Measurements from ENCODE around the gene SLC37A2.
"Not testable (repeated sequence)": the region's sequence is repeated elsewhere in the genome, so short reads cannot be mapped to it uniquely, and the experiment has no call there.

The SLC37A2 gene

DNA sequence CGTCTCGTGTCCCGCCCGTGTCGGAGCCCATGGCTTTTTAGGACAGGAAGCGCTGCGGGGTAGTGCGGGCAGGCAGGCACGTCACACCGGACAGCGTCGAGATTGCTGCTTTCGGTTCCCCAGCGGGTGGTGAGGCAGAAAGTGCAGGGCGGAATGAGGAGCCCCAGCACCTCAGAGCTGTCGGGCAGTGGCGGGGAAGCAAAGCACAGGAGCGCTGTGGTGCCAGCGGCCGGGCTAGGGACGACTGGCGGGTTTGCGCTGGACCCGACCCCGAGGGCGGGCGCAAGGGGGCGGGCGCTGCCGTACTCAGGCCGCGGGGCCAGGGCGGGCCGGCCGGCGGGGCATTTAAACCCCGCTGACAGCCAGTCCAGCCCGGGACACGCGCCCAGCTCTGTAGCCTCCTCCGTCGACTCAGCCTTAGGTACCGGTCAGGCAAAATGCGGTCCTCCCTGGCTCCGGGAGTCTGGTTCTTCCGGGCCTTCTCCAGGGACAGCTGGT lies at the start of gene SLC37A2:
Gene SLC37A2, plus strand, starts transcription at position 375 of the 498 bp plus-strand sequence. Its CDS starts 63 bp downstream, at position 438.
- no peak for DNase-seq

DNA sequence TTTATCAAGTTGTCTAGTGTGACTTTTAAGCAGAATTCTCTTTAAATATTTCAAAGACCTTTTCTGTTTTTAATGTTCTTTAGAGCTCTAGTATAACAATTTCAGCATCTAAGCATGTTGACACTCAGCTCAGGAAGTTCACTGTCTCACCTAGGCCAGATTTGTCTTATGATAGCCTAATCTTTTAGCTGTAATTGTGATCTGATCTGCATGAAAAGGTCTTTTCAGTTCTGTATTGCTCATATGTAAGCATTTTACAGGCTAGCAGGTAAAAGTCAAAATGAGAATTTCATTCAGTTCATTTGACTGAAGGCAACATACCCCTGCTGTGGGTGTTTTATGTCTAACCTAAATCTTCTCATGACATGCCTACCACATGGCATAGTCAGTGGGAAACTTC lies 46.7 kb upstream of the SLC37A2 start:
- no peak for DNase-seq

DNA sequence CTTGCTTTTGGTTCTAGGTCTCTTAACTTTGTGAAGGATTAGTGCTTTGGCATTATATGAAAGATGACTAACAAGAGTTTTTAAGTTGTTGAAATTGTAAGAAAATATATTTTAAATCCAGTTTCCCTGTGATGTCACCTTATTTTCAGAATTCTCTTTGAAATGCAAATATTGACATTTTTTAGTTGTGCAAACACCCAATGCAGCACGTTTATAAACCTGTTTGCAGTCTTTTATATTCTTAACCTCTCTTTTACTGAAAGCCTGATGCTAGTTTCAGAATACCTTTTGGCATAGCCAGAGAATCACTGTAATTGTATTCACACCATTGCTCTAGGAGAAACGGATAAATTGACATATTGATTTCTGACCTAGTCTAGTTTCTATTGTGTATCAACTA lies 42.8 kb upstream of the SLC37A2 start:
- no peak for DNase-seq

DNA sequence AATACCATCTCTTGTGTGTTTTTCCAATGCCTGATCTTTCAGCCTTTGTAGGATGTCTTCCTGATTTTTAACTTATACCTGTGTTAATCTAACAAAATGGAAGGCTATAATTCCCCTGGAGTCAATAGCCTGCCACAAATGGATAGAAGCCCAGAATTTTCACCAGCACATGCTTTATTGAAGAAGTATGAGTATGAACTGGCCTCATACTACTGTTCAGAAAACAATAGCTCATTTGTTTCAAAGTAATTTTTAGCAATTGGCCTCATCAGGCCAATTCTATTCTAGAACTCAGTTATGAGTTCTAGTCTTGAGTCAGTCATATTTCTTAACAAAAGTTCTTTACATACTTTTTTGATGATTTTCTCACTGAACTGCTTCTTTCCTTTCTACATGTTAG lies 40.6 kb upstream of the SLC37A2 start:
- DNase-seq: no peak

DNA sequence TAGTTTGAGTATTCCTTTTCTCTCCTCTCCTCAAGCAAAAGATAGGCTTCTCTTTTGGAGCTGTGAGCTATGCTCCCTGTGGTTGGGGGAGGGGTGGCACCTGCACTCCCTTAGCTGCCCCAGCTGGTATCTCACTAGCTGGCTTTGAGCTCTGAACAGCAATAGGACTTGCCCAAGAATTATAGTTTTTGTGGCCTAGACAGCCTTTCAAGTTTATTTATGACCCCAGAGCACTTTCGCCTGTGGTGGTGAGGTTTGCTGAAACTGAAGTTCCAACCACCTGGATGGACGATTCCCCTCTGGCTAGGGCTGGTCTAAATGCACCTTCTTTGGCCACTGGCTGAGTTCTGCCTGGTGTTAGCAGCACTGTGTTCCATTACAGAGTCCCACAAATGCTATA lies 37.1 kb upstream of the SLC37A2 start:
- DNase-seq: no peak

DNA sequence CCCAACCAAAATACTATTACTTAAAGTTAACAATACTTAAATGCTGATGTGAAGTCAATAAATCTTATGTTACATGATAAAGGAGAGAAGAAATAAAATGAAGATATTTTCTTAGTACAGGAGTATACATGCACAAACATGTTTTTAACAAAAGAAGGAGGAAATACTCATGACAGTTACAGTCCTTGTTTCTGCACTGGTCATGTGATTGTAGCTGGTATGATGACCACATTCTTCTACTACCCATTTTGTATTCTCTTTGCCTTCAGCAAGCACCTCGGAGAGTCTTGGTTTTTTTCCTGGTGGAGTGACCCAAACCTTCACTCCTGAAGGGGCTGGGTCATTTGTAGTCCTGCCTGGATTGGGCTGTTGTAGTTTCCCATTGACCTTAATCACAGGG lies 33.7 kb upstream of the SLC37A2 start:
- DNase-seq: not testable (repeated sequence)

DNA sequence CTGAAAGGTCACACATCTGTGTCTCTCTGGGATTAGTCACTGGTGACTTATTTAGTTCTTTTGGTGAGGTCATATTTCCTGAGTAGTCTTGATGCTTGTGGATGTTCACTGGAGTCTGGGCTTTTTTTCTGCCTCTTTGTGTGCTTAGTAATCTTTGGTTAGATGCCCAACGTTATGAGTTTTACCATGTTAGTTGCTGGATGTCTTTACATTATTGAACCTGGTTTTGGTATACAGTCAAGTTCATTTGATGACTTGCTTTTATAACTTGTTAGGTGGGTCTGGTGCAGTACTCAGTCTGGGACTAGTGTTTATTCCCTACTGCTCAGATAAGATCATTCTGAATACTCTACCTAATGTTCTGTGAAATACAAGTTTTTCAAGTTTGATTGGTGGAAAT lies 26.2 kb upstream of the SLC37A2 start:
- DNase-seq: no peak

DNA sequence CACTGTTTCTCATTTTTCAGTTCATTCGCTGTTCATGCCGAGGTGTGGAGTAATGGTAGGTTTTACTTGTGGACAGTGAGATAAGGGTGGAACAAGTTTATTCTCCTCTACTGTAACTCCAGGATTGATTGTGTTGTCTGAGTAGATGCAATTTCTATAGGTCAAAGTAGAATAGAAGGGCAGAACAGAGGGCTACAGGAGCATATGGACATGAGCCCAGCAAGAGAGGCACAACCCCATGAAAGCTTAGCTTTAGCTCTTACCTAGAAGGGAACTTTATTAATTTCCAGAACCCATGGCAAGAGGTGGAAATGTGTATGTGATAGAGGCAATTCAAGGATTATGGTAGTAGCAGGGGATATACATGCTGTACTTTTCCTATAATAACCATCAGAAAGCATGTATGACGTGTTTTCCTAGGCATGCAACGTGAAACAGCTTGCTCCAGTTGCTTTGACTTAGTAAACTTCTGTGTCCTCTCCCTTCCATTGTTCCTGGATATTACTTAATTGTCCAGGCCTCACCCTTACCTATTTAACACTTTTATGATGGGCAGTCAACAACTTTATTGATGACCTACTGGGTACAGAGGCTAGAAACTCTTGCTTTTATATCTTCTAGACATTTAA lies 13.8 kb upstream of the SLC37A2 start:
- DNase-seq: no peak

DNA sequence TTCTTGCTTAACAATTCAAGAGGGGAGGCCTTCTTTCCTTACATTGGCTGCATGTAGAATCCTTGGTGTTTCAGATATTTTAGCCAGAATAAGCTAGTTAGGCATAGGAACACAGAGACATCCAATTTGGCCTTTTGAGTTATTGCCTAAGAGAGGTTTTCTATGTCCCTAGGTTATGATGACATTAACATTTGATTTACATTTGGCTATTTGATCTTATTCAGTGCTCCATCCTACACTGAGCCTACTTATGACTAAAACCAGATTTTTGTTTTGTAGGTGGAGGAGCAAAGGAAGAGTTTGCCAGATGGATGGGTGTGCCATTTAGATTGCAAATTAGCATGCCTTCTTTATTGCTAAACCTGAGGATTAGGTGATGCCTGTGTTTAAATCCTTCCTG lies 11.1 kb upstream of the SLC37A2 start:
- no peak for DNase-seq

DNA sequence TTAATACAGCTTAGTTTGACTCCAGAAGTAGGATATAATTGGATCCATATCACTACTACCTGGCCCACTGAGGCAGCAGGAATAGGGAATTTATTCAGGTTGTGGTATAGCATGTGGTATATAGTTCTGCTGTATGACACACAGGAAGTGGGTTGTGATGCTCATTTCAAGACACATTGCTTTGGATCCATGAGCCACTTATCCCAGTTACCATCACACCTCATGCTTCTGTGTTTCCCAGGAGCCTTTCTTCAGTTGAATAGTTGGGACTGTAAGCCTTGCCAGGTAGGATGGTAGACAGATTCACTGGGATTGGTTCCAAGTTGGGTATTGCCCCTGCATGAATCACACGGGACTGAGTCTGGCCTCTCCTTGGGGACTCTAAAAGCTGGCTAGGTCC lies 9.9 kb upstream of the SLC37A2 start:
- DNase-seq: no peak

DNA sequence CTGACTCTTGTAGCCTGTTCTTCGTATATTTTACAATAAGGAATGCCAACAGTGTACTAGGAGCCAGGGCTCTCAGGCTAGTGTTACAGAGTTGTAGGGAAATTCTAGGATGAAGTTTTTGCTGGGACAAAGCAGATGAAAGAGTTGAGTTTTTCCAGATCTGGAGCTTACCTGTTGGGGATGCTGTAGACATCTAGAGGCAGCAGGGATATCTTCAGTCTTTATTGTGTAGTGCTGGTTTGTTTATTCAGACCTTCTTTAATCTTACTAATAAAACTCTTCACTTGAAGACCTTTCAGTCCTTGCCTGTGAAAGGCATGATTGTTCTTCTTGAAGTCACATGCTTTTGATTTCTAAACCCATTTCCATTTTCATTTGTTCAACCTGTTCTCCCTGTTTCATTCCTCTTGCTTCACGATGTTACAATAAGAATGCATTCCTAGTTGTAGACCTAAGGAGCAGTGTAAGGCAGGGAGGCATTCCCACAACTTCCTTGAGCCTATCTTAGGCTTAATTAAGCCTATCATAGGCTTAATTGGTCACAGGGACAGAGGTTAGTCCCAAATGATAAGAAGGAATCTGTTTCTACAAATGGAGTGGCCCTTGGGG lies 7.9 kb upstream of the SLC37A2 start:
- DNase-seq: no peak

DNA sequence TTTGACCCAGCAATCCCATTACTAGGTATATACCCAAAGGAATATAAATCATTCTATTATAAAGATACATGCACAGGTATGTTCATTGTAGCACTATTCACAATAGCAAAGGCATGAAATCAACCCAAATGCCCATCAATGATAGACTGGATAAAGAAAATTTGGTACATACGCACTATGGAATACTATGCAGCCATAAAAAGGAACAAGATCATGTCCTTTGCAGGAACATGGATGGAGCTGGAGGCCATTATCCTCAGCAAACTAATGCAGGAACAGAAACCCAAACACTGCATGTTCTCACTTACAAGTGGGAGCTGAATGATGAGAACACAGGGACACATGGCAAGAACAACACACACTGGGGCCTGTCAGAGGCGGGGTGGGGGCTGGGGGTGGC lies 7.0 kb upstream of the SLC37A2 start:
- DNase-seq: not testable (repeated sequence)

DNA sequence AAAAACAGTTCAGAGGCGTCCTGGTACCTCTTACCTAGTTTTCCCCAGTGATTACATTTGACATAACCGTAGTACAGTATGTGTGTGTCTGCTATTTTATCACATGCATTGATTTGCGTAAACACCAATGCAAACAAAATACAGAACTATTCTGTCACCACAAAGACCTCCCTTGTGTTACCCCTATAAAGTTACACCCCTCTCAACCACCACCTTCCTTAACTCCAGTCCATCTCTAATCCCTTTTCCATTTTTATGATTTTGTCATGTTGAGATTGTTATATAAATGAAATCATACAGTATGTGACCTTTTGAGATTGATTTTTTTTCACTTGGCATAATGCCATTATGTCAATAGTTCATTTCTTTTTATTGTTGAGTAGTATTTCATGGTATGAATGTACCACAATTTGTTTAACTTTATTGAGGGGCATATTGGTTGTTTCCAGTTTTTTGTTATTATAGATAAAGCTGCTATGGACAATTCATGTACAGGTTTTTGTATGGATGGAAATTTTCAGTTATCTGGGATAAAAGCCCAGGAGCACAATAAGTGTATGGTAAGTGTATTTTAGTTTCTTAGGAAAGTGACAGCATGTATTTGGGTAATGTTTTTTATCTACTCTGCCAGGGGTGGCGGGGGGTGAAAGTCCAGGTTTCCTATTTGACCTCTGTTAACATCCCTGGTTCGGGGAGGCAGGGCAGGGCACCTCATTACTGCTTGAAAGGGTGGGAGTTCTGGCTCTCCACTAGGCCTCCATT lies 6.0 kb upstream of the SLC37A2 start:
- DNase-seq: no peak

DNA sequence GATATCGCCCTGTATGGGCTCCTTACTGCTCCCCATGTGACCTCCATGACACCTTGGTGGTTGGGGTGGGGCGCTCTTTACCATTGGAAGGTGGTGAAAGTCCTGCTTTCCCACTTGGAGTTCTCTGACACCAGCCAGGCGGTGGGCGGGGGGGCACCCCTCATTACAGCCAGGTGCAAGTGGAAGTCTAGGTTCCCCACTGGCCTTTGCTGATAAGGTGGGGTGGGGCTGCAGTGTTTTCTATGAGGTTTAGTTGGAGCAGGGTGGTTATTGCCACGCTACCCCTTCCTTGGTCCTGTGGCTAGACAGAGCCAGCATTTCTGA lies 5.5 kb upstream of the SLC37A2 start:
- DNase-seq: no peak

DNA sequence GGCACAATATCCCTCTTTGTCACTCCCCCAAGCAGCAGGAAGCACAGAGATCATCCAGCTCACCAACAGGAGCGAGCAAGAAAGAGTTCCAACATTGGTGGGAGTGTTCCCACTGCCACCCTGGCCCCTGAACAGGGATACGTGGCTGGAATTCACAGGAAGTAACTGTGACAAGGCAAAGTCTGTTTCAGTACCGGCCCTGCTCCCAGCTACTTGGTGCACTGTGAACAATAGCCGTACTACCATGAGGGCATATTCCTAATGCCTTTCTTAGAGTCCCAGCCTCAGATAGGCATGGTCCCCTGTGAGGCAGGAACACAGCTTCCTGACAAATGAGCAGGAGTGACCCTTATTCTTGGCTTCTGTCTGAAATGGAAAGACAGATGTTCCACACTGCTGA lies 1.8 kb upstream of the SLC37A2 start:
- no peak for DNase-seq

DNA sequence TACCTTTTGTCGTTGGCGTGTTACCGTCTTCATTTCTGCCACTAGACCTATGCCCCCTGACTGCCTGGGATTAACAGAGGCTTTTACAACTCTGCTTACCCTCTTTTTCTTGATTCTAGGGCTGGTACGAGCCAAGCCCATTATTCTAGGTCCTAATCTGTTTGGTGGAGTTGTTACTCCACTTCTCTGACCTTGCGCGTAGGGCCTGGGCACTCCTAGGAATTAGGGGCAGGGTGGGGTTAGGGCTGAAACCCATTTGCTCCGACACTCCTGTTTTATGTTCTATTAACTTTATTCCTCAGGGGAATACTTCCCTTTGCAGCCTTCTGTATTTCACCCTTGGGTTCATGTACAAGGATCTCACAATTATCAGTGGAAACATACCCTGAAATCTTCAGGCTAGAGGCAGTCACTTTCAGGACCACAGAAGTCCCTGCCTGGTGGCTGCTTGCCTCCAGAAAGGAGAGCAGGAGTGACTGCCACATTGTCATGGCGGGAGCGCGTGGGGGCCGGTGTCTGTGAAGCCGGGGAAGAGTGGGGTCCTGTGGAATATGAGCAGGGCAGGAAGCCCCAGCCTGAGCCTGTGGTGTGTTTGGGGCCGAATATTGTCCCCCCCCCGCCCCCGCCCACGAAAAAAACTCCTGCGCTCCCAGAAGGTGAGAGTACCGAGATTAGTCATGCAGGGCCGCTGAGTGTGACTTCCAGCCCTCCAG lies 731 bp upstream of the SLC37A2 start:
- no peak for DNase-seq

DNA sequence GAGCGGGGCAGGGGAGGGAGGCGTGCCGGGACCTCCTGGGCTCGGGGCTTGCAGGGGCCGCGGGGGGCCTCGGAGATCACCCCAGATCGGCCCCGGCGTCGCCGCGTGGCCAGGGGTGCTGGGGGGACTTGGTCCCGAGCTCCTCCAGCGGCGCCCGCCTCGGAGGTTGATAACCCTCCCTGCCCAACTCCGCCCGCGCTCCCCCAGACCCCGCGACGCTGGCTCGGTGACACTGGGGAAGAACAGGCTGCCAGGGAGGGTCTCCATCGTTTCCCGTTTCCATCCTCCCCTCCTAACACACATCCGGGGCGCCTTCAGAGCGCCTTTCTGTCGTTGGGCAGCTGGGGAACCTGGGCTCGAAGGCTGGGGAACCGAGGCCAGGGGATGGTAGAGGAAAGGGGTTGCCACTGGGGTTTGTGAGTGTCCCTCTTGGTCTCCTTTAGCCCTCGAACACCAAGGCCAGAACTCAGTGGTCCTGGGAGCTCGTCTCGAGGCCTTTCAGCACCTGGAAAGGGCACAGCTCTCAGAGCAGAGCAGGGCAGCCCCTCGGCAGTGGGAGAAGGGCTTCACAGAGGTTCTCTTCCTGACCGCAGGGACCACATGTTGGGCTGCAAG lies 431 bp downstream of the SLC37A2 start:
- DNase-seq: no peak

DNA sequence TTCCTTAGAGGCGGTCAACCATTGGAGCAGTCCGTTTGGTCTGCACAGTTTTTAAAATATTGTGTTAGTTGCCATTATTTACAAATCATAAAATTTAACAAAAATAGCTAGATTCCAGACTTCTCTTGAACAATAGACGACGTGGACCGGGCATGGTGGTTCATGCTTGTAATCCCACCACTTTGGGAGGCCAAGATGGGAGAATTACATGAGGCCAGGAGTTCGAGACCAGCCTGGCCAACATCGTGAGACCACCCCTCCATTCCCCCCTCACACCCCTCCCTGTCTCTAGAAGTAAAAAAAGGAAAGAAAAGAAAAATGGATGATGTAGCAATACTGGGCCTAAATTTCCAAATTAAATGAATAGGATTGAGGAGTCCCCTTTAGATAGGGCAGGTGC lies 965 bp downstream of the SLC37A2 start:
- DNase-seq: no peak

DNA sequence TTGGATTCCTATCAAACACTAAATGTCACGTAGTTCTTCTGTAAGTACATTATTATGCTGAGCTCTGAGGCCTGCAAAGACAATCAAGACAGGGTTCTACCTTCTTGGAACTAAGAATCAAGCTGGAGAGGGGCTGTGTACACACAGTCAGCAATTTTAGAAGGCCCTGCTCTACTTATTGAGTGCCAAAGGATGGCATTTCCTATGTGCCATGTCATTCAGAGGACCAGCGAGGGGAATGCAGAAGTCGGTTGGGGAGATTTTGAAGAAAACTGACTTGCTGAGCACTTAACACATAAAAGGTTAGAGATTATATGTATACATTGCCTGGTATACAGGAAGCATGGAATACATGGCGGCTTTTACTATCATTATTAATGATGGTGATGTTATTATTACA lies 5.3 kb downstream of the SLC37A2 start:
- DNase-seq: no peak

DNA sequence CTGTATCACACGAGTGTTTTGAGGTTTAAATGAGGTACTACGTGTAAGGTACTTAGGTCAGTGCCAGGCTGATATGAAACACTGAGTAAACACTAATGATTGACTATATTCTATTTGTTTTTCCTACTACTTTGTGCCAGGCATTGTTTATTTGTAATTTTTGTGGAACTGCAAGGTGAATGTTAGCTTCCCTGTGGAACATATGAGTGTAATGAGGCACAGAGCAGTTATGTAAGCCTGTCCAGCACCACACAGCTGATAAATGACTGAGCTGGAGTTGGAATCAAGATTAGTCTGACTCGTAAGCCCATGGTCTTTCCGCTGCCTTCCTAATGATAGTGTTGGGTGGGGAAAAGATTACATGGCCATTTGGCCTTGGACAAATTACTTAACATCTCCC lies 5.9 kb downstream of the SLC37A2 start:
- DNase-seq: no peak

DNA sequence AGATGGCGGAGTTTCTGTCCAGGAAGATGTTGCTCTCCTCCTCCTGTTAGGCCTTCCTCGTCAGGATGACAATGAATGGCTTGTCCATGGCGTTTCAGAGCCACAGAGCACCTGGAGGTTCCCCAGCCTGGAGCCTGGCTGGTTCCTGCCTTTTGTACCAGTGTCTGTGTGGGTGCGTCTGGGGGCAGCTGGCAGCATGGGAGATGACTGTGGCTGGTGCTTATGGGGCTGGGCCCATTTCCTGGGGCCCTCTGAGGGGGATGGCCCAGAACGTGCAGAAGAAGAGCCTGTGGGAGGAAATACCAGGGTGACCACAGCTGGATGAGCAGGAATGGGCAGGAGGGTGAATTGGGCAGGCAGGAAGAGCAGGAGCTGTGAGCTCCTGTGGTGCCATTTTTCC lies 6.7 kb downstream of the SLC37A2 start:
- DNase-seq: no peak

DNA sequence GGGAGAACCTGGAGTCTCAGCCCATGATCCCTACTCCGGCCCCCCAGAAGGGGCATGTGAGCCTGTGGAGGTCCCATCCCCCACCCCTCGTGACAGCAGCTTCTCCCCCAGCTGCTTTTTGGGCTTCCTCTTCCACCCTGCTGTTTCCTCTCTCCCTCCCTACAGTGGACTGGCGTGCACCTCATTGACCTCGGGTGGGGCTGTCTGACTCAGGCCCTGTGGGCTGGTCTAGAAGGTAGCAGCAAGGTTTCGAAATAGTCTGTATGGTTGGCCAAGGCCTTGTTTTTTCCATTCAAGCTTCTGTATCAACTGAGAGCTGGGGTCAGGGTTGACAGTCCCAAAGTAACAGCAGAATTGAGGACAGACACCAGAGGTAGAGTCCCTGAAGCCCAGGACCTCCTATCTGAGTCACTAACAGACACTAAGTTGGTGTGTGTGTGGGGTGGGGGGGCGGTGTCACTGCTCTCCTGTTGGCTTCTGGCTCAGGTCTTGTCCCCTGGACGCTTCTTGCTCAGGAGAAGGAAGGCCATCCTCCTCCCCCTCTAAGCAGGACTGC lies 7.7 kb downstream of the SLC37A2 start:
- peak; percentile 89 for DNase-seq

DNA sequence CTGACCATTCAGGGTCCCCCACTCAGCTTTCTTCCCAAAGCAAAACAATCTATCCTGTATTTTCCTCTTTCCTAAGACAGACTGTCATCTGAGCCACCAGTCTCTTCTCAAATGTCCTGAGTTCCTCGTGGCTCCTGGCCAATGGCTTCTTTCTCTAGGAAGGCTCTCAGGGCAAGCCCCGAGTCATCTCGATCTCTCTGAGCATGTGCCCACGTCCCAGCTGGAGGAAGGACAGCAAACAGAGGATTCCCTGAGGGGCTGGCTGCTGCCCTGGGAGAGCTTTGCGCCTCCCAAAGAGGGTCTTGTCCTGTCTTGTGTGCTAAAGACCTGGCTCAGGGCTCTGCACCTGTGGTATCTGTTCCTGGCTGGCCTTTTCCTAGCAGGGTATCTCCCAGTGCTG lies 8.3 kb downstream of the SLC37A2 start:
- DNase-seq: no peak
